Central memory CD8-positive, alpha-beta T cell (primary cell): ENCODE data around the gene FCHO1.
A peak's percentile ranks its signal among the peaks of the same experiment; 100 is the strongest.

Source experiments
- ATAC-seq: fragments of 150-1000 bp; cut with Tn5 transposase; replicated peaks from 2 replicates; pipeline ENCODE4 v1.10.0; 2022; ENCODE audit warnings: mild to moderate bottlenecking, moderate FRiP score, moderate number of reproducible peaks; ENCODE audit not compliant: poor library complexity, severe bottlenecking; ENCODE audit errors: extremely low read depth
- DNase-seq, 2 donors: peaks; one replicate each; pipeline ENCODE4 v3.0.0; 2021; ENCODE audit warnings: low spot score in 2 of 2
- H3K27ac Mint-ChIP-seq: one replicate; pipeline ENCODE4 v1.8.0; 2022; ENCODE audit warnings: low read depth, mild to moderate bottlenecking, moderate library complexity, mixed read lengths
- H3K27me3 Mint-ChIP-seq: one replicate; pipeline ENCODE4 v1.8.0; 2022; ENCODE audit warnings: mixed read lengths
- H3K36me3 Mint-ChIP-seq: one replicate; pipeline ENCODE4 v1.8.0; 2022; ENCODE audit warnings: mild to moderate bottlenecking, moderate library complexity, mixed read lengths; ENCODE audit not compliant: insufficient read depth
- H3K4me1 Mint-ChIP-seq: one replicate; pipeline ENCODE4 v1.8.0; 2022; ENCODE audit warnings: mixed read lengths
- H3K4me3 Mint-ChIP-seq: one replicate; pipeline ENCODE4 v1.8.0; 2022; ENCODE audit warnings: mild to moderate bottlenecking, moderate library complexity, mixed read lengths
- H3K9me3 Mint-ChIP-seq: one replicate; pipeline ENCODE4 v1.8.0; 2022; ENCODE audit warnings: mixed read lengths

Gene FCHO1, protein sequence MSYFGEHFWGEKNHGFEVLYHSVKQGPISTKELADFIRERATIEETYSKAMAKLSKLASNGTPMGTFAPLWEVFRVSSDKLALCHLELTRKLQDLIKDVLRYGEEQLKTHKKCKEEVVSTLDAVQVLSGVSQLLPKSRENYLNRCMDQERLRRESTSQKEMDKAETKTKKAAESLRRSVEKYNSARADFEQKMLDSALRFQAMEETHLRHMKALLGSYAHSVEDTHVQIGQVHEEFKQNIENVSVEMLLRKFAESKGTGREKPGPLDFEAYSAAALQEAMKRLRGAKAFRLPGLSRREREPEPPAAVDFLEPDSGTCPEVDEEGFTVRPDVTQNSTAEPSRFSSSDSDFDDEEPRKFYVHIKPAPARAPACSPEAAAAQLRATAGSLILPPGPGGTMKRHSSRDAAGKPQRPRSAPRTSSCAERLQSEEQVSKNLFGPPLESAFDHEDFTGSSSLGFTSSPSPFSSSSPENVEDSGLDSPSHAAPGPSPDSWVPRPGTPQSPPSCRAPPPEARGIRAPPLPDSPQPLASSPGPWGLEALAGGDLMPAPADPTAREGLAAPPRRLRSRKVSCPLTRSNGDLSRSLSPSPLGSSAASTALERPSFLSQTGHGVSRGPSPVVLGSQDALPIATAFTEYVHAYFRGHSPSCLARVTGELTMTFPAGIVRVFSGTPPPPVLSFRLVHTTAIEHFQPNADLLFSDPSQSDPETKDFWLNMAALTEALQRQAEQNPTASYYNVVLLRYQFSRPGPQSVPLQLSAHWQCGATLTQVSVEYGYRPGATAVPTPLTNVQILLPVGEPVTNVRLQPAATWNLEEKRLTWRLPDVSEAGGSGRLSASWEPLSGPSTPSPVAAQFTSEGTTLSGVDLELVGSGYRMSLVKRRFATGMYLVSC

DNA sequence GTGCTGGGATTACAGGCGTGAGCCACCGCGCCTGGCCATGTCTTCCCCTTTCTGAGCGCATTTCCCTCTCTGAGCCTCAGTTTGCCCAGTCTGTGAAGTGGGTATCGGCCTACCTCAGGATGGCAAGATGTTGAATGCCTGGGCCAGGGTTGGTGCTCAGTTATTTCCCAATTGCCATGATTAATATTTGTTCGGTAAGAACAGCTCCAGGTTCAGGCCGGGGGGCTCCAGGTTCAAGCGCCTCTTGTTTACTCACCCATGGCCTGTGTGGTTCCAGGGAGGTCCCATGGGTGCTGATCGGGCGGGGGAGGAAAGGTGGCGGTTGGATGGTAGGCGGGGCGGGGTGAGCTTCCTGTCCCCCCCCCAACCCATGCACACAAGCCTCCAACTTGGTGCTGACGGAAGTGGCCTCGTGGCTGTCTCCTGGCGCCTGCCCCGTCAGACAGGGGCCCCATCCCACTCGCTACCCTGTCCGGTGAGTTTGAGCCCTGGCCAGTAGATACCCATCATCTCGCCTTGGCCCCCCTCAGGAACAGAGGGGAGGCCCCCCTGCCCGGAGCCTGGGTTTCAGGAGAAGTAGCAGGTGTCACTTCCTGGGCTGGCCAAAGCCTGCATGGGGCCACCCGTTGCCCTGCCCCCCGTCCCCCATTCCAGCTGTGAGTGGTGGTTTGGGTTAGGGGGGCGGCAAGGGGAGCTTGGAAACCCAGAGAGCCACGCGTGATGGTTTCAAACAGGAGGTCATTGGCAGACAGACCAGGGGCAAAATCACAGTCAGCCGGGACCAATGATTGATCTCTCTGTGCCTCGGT, at the start of gene FCHO1:
Gene FCHO1, plus strand, starts transcription at position 375 of the 809 bp plus-strand sequence. CDS start 3,688 bp downstream, outside the sequence.
- Mint-ChIP-seq H3K9me3 (no peaks in the 10 kb centered on the region), H3K4me1 (peaks cover 57% of the 10 kb centered on the region), H3K36me3 (peaks cover 10% of the 10 kb centered on the region), H3K27ac (peak within 1 kb of the TSS; percentile 96), H3K27me3 (no peaks in the 10 kb centered on the region), H3K4me3 (peak within 1 kb of the TSS; percentile 88)
- DNase-seq (peak; percentile 66 to 83), ATAC-seq (peak; percentile 87)

DNA sequence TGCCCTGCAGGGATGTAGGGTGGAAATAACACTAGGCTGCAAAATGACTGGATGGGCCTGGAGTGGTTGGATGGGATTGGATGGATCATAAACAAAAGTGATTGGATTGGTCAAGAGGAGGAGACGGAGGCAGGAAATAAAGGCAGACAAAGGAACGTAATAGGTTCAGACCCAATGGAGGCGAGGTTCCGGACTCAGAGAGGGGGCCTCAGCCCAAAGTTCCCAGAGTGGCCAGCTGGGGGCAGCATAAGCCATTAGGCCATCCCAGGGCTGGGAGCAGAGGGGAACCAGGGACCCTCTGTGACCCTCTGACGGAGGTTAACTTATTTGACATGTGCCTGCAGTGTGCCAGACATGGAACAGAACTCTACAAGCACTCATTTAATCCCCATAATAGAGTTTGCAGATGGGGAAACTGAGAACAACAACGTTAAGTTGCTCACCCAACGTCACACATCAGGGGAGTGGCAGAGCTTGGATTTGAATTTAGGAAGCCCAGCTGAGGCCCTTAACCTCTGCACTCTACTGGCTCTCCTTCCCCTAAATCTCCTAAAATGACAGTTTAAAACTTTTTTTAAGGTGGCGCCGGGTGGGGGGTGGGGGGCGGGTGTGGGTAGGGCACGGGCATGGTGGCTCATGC, 47.3 kb upstream of the FCHO1 start:
- DNase-seq (peak; percentile 57 to 69), ATAC-seq (peak; percentile 89)
- peaks cover 18% of the 10 kb centered on the region for H3K27me3 Mint-ChIP-seq
- H3K9me3 Mint-ChIP-seq = no peaks in the 10 kb centered on the region
- no peak overlapping the region for H3K27ac Mint-ChIP-seq
- H3K4me3 Mint-ChIP-seq = no peak overlapping the region
- H3K4me1 Mint-ChIP-seq = no peaks in the 10 kb centered on the region
- peaks cover 1% of the 10 kb centered on the region for H3K36me3 Mint-ChIP-seq

DNA sequence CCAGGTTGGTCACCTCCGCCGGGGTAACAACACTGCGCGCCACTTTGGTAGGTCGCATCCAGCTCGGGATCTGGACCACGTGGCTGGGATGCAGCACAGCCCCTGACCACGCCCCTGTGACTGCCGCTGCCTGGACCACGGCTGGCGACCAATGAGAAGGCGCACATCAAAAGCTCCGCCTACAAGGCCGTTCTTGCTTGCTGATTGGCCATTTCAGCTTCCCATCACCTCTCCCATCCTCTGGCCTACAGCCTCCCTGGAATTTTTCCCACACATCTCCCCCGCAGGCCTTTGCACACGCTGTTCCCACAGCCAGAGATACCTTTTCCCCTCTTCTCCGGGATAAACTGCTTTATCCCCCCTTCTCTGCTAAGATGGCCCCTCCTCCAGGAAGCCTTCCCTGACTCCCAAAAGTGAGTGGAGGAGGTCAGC, 44.5 kb upstream of the FCHO1 start:
- H3K9me3 Mint-ChIP-seq = no peaks in the 10 kb centered on the region
- no peak overlapping the region for H3K27ac Mint-ChIP-seq
- H3K4me3 Mint-ChIP-seq = no peak overlapping the region
- DNase-seq (no peak), ATAC-seq (no peak)
- H3K27me3 Mint-ChIP-seq = no peaks in the 10 kb centered on the region
- H3K36me3 Mint-ChIP-seq = peaks cover 1% of the 10 kb centered on the region
- no peaks in the 10 kb centered on the region for H3K4me1 Mint-ChIP-seq

DNA sequence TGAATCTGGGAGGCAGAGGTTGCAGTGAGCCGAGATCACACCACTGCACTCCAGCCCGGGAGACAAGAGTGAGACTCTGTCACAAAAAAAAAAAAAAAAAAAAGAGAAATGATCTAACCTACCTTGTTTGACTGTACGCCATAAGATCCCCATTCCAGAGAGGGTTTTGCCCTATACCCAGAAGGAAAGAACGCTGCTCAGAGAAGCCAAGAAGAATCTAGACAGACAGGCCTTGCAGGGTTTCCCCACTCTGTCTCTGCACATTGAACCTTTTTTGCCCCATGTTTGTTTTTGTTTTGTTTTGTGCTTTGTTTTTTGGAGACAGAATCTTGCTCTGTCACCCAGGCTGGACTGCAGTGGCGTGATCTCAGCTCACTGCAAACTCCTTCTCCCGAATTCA, 39.4 kb upstream of the FCHO1 start:
- no peaks in the 10 kb centered on the region for H3K4me1 Mint-ChIP-seq
- peaks cover 1% of the 10 kb centered on the region for H3K36me3 Mint-ChIP-seq
- no peak overlapping the region for H3K4me3 Mint-ChIP-seq
- no peaks in the 10 kb centered on the region for H3K27me3 Mint-ChIP-seq
- no peaks in the 10 kb centered on the region for H3K9me3 Mint-ChIP-seq
- DNase-seq (no peak), ATAC-seq (no peak)
- no peak overlapping the region for H3K27ac Mint-ChIP-seq

DNA sequence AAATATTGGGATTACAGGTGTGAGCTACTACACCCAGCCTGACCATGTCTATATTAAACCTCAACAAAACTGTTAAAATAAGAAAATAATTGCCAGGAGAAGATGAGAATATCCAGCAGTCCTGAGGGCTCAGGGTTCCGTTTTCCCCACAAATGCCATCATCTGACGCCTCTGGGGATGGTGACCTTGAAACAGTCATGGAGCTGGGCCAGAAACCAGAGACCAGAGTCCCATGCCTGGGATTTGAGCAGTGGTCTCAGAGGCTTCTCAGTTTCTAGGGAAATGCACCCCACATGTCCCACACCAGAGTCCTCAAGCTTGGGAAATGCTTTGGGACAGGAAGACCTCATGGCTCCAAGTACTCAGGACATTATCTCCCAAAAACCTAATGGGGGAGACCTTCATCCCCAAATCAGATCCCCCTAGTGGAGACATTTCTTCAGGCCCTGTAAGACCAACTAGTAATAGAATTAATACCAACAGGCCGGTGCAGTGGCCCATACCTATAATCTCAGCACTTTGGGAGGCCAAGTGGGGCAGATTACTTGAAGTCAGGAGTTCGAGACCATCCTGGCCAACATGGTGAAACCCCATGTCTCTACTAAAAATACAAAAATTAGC, 34.9 kb upstream of the FCHO1 start:
- H3K9me3 Mint-ChIP-seq = no peaks in the 10 kb centered on the region
- ATAC-seq (no peak), DNase-seq (no peak)
- H3K4me3 Mint-ChIP-seq = no peak overlapping the region
- peaks cover 3% of the 10 kb centered on the region for H3K36me3 Mint-ChIP-seq
- no peaks in the 10 kb centered on the region for H3K27me3 Mint-ChIP-seq
- no peak overlapping the region for H3K27ac Mint-ChIP-seq
- H3K4me1 Mint-ChIP-seq = peaks cover 22% of the 10 kb centered on the region

DNA sequence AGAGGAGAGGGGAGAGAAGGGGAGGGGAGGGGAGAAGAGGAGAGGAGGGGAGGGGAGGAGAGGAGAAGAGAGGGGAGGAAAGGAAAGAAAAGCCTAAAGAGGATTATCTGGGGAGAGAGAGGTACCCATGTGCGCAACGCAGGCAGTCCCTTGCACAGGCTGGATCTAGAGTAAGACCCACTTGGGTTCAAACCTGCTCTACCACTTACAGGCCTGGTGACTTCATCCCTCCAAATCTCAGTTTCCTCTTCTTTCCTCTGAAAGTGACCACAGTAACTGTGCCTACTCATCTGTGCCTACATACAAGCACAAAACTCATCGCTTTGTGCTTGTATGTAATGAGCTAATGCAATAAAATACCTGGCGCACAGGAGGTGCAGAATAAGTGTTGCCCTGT, 32.7 kb upstream of the FCHO1 start:
- H3K27me3 Mint-ChIP-seq = no peaks in the 10 kb centered on the region
- ATAC-seq = no peak
- peak overlapping the region; percentile 84 for H3K4me3 Mint-ChIP-seq
- H3K36me3 Mint-ChIP-seq = peaks cover 7% of the 10 kb centered on the region
- no peaks in the 10 kb centered on the region for H3K9me3 Mint-ChIP-seq
- peak overlapping the region; percentile 84 for H3K27ac Mint-ChIP-seq
- peaks cover 36% of the 10 kb centered on the region for H3K4me1 Mint-ChIP-seq
- no peak for DNase-seq

DNA sequence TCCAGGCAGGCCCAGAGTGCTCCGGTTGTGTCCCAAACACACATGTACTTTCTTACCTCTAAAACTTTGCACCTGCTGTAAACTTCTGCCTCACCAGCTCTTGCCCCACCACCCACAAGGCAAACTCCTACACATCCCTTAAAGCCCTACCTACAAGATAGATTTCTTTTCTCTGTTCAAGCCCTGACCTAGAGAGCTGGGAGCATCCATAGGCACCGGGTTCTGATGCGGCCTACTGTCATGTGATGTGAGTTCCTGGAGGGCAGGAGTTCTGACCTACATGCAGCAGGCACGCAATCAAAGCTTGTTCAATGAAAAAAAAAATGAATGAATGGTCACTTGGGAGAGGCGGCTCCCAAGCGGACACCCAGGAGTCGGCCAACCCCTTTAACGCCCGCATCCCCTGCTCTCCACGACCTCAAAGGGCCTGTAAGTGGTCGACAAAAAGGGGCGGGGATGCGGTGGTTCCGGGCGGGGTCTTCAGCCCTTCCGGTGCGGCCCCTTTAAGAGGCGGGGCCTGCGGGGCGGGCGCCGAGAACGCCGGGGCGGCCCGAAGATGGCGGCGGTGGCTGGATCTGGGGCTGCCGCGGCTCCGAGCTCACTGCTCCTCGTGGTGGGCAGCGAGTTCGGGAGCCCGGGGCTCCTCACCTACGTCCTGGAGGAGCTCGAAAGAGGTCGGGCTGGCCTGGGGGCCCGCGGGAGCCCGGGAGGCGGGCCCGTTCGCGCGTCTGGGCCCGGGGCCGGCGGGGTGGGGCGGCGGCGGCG, 32.1 kb upstream of the FCHO1 start, which contains the start of gene MAP1S:
Gene MAP1S, plus strand, starts transcription at position 534 of the 765 bp plus-strand sequence. Its CDS starts 23 bp downstream, at position 557.
- peak within 1 kb of the TSS; percentile 84 for H3K4me3 Mint-ChIP-seq
- H3K27ac Mint-ChIP-seq = peak within 1 kb of the TSS; percentile 84
- ATAC-seq = peak; percentile 79
- H3K9me3 Mint-ChIP-seq = no peaks in the 10 kb centered on the region
- H3K27me3 Mint-ChIP-seq = no peaks in the 10 kb centered on the region
- peak; percentile 21 to 27 for DNase-seq
- H3K36me3 Mint-ChIP-seq = peaks cover 9% of the 10 kb centered on the region
- peaks cover 37% of the 10 kb centered on the region for H3K4me1 Mint-ChIP-seq

DNA sequence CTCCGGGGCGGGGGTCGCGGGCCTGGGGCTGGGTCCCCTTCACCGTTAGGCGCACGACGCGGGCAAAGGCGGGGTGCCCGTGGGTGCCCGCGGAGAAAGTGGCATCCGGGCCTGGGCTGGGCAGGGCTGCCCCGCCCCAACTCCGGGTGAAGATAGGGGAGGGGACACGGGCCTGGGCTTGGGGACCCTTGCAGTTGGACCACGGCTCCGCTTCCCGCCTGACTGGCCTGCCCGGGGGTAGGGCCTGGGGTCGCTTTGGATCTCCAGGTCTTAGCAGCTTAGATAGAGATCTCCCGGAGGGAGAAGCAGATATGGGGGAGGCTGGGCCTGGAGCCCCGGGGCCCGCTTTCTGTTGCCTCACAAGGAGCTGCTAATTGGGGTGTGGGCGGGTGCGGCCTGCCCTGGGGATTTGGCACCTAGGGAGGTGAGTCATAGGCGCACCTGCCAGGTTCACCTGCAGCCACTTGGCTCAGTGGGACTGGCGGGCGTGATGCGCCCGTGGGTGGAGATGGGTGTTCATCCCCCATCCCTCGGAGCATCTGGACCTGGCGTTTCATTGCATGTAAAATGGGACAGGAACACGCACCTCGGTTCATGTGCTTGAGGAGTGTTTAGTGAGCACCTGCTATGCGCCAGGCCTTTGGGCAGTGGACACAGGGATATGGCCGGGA, 31.4 kb upstream of the FCHO1 start:
- H3K4me1 Mint-ChIP-seq = peaks cover 43% of the 10 kb centered on the region
- peak overlapping the region; percentile 84 for H3K27ac Mint-ChIP-seq
- H3K36me3 Mint-ChIP-seq = peaks cover 9% of the 10 kb centered on the region
- peak; percentile 41 for ATAC-seq
- H3K4me3 Mint-ChIP-seq = peak overlapping the region; percentile 84
- H3K9me3 Mint-ChIP-seq = no peaks in the 10 kb centered on the region
- DNase-seq = no peak
- no peaks in the 10 kb centered on the region for H3K27me3 Mint-ChIP-seq

DNA sequence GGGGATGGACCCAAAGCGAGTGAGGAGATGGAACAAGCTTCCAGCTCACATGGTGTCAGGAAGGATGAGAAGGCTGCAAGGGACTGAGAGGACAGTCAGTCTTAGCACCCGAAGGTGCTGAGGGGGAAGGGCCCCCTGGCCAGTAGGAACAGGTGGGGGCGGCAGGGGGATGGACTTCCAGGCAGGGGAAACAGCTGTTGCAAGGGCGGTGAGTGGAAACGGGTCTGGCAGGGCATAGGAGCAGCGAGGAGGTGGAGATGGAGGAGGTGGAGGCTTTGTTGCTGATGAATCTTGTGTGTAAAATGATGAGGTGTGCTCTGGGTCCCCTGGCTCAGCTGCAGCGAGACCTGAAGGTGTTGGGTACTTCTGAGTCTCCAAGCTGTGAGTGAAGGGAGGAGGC, 30.8 kb upstream of the FCHO1 start:
- Mint-ChIP-seq H3K9me3 (no peaks in the 10 kb centered on the region), H3K36me3 (peaks cover 9% of the 10 kb centered on the region), H3K27me3 (no peaks in the 10 kb centered on the region), H3K4me1 (peaks cover 43% of the 10 kb centered on the region), H3K27ac (peak overlapping the region; percentile 84), H3K4me3 (peak overlapping the region; percentile 84)
- ATAC-seq (no peak), DNase-seq (no peak)

DNA sequence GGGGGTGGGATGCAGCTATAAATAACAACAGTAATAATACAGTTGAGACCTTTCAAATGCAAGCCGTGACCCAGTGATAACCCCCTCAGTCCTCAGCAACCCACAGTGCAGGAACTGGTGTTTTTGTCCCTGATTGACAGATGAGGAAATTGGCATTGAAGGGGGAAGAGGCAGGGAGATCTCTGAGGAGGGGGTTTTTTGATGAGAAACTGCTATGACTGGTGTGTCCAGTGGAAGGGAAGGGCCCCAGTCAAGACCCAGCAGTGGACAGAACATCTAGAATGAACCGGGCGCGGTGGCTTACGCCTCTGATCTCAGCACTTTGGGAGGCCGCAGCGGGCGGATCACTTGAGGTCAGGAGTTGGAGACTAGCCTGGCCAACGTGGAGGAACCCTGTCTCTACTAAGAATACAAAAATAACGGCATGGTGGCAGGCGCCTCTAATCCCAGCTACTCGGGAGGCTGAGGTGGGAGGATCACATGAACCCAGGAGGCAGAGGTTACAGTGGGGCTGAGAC, 30.1 kb upstream of the FCHO1 start:
- no peak for ATAC-seq
- H3K4me3 Mint-ChIP-seq = peak overlapping the region; percentile 84
- peaks cover 13% of the 10 kb centered on the region for H3K36me3 Mint-ChIP-seq
- peak overlapping the region; percentile 84 for H3K27ac Mint-ChIP-seq
- peaks cover 43% of the 10 kb centered on the region for H3K4me1 Mint-ChIP-seq
- H3K9me3 Mint-ChIP-seq = no peaks in the 10 kb centered on the region
- DNase-seq = no peak
- no peaks in the 10 kb centered on the region for H3K27me3 Mint-ChIP-seq
